GM19468 (cell line): ENCODE results near the gene SELENOM.
"Not testable (repeated sequence)": the region's sequence is repeated elsewhere in the genome, so short reads cannot be mapped to it uniquely, and the experiment has no call there.

Experiments
- ATAC-seq: cut with Tn5 transposase; IDR thresholded peaks from one replicate; pipeline ENCODE4 v1.9.1; 2021; ENCODE audit warnings: mild to moderate bottlenecking, moderate library complexity, moderate number of reproducible peaks; ENCODE audit not compliant: unreplicated experiment; ENCODE audit errors: extremely low read depth

Gene SELENOM

DNA sequence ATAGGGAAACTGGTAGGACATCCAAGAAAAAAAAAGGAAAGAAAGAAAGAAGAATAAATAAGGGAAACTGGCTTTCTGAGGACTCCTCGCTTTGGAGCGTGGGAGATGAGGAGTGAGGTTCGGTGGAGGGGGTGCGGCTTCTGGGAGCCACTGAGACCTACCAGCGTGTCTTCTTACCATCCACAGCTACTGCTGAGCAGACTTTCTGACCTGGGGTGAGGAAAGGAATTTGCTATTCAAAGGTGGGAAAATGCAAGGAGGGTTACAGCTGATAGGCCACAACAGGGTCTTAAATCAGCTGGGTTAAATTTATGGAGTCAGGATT, 488 bp upstream of the SELENOM start:
- ATAC-seq = peak; percentile 7

DNA sequence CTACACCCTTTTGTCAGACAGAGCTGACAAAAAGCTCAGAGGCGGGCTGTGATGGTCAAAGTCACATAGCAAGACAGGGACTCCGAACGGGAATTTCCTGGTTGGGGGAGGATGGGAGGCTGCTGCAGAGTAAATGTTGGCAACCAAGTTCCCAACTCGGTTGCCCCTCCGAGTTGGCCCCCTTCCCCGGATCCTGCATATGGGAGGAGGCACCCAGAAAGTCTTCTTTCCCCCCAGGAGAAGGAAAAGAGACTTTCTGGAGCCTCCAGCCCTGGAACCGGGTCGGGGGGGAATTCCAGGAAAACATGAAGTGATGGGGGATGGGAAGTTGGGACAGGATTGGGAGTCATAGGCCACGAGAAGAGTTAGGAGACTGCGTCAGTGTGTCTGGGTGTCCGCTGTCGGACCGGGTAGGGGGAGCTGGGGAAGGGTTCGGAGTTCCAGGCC, 614 bp downstream of the SELENOM start:
- no peak for ATAC-seq

DNA sequence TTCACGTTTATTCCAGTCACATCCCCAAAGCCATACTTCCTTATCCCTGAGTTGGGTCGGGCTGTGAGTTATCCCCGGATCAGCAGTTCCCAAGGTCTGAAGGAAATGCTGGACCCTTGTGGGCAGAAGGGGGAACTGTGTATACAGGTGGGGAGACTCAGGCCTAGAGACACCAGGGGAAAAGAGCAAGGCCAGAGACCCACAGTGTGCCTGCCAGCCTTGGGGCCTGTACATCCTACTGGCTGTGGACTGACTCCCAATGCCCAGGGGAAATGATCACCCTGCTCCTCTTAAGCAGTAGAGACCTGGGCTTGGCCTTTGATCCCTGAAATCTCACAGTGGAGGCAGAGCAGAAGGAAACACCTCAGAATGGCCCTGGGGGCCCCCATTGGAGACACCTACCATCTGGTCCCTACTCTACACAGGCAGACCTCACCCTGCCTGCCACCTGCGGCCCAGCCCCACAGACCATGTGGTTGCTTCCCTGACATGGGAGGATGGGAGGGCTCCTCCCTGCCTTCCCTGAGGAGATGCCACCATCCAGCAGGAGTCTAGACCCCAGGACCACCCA, 1.3 kb downstream of the SELENOM start:
- ATAC-seq = no peak

DNA sequence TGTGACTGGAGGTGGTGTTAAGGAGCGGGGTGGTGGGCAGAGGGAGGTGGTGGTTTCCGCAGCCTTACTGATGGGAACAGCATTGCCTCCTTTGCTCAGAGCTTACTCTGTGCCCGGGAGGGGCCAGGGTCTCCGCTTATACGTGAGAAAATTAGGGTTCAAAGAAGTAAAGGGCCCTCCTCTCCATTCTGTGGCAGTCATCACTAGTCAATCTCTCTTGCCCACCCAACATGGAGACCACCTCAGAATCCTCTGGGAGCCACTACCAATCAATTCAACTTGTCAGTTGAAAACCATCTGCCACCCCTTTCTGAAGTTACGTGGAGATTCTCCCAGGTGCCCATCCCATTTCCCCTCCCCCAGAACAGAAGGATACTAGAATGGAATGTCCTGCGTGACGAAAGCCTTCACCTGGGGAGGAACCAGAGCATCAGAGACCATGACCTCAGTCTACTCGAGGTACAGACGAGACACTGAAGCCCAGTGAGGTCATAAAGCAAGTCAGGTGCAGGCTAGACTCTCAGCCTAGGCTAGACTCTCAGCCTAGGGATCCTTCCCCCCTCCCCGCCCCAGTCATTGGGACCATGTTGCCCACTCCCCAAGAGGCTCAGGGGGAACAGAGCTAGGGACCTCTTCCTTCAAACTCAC, 2.0 kb downstream of the SELENOM start:
- no peak for ATAC-seq

DNA sequence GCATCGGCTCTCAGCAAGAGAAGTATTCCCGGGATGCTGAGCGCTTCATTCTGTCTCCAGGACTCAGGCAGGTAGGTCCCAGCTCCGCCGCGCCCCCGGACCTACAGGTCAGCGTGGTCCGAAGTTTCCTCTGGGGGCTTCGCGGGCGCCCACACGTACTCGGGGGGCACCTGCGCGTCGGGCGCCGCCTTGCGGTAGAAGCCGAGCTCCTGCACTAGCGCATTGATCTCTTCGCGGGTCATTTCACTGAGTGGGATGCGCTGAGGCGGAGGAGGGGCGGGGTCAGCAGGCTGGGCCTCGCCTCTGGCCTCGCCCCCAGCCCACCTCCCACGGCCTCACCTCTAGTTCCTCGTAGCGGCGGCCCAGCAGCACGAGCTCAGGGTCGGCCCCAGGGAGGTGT, 2.5 kb downstream of the SELENOM start:
- ATAC-seq = no peak

DNA sequence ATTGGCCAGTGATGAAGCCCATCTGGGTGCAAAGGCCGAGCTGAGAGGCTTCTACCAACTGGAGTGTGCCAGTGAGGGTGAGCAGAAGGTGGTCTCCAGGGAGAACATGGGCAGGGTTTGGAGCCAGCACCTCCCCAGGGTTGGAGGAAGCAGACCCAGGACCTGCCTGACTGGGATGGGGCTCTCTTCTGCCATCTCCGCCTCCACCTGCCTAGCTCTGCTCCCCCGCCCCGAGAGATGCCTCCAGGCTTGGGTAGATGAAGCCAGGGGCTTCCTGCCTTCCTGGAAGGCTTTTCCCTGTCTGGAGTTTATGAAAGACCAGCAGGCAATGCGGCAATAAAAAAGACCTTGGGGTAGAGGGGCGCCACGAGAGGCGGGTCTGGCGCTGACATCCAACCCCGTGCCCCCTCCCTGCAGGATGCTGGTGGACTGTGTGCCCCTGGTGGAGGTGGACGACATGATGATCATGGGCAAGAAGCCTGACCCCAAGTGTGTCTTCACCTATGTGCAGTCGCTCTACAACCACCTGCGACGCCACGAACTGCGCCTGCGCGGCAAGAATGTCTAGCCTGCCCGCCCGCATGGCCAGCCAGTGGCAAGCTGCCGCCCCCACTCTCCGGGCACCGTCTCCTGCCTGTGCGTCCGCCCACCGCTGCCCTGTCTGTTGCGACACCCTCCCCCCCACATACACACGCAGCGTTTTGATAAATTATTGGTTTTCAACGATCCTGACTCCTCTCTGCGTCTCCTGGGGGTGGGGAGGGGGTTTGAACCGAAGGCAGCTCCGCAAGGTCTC, 3.3 kb downstream of the SELENOM start:
- no peak for ATAC-seq

DNA sequence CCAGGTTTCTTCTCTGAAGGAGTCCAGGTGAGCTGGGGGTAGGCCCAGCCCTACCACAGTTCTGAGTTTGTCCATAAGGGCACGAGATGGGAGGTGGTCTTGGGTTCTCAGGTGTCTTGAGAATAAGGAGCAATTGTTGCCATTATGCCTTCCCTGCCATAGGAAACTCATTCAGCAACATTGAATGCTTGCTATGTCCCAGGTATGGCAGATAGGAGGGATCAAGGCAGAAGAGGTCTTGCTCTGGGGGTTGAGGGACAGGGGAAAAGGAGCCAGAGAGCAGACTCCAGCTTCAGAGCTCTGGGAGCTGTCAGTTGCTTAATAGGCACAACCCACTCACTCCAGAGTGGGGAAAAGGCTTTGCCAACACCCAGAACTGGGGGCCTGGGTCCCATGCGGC, 4.3 kb downstream of the SELENOM start:
- no peak for ATAC-seq

DNA sequence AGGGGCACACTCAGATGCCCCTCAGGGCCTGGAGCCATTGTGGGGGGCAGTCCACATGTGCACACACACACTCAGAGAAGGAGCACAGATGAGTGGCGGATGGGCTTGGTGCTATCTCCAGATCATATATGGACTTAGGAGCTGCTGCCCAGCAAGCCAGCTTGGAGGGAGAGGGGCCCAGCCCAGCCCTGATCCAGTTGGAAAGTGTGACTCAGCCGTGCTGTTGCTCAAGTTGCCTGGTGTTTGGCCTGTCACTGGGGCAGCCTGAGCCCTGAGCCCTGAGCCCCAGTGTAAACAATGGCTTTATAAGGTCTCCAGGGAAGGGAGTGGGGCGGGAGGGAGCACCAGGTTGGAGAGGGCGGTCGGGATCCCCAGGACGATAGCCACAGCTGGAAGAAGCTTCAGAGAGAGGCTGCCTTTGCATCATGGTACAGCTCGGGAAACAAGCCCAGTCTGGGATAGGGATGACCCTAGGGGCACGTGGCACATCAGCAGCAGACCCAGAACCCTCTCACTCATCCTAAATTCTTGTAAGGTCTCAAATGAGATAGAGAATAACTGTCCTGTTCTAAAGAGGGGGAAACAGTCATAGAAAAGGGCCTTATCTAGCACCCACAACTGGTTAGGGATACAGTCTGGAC, 4.8 kb downstream of the SELENOM start:
- ATAC-seq = no peak

DNA sequence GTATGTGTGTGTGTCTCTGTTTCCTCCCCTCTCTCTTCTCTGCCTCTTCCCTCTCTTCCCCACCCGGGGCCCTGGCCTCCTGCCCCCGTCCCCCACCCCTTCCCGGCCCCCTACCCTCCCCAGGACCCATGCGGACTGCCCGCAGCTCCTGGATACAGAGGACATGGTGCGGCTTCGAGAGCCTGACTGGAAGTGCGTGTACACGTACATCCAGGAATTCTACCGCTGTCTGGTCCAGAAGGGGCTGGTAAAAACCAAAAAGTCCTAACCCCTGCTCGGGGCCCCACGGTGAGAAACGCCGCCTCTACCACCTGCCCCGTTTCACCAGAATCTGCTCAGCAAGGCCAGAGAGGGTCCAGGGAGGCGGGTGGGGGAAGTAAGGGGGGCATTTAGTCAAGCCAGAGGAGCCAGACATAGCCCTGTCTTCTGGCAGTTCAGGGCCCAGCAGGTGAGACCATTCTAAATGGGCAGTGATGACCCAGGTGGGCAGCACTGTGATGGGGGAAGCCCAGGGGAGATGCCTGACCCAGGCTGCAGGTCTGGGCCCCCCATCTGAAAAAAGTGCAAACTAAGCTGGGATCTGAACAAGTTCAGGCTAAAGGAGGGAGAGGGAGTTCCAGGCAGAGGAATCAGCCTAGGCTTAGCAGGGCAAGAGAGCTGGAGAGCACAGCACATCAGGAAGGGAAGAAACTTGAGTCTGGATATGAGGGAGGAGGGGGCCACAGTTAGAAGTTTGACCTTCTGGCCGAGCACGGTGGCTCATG, 6.4 kb downstream of the SELENOM start:
- no peak for ATAC-seq

DNA sequence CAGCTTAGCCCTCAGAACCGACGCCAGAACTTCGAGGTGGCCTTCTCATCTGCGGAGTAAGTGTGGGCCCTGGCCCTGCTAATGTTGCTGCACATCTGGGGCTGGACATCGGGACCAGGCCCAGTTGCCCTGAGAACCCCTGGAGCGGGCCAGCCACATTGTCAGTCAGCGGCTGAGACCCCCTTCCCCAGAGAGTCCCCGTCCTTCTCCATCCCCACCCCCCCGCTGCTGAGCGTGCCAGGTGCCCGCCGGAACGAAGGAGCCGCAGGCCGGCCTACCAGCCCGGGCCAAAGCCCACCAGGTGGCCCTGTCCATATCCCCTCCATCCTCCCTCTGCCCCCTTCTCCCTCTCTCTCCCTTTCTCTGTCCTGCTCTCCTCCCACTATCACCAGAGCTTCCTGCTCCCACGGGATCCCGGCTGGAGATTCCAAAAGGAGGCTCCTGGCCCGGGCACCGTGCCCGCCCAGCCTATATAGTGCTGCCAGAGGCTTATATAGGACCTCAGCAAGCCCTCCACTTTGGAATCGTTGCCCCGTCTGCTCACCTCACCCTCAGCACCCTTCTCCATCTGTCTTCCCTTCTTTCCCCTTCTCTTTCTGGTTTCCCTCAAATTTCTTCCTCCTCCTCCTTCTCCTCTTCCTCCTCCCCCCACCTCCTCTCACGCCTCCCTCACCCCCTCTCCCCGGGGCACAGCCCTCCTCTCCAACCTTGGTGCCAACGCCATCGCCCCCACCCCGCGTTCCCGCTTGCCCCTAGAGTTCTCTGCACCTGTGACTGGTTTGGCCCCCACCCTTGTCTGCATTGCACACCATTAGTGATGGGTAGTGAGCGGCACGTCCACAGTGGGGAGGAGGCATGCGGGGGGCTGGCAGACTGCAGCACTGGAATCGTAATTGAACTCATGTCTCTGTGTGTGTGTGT, 7.3 kb downstream of the SELENOM start:
- ATAC-seq = no peak

DNA sequence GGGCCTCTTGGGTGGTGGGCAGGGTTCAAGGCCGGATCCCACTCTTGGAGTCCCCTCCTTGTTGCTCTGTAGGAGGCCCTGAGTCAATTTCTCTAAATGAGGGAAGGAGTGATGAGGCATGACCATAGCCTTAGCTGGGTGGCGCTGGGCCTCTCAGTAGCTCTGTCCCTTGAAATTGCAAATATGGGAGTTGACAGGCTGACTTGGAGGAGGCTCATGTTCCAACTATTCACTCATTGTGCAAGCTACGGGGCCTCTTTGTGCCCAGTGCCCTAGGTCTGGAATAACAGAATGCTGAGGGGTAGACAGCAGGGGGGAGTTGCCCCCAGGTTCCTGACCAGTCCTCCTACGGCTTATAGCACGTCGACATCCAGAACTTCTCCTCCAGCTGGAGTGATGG, 8.0 kb downstream of the SELENOM start:
- ATAC-seq = no peak

DNA sequence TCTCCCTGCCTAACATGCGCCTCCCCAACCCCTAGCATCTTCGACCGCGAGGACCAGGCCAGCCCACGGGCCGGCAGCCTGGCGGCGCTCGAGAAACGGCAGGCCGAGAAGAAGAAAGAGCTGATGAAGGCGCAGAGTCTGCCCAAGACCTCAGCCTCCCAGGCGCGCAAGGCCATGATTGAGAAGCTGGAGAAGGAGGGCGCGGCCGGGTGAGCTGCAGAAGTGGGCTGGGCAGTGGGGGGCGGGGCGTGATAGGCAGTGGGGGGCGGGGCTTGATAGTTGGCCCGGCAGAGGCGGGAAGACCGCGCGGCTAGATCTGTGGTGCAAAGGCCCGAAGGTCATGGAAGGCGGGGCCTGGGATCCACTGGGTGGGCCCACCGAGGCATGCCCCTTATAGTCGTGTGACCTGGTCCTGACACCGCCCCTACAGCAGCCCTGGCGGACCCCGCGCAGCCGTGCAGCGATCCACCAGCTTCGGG, 8.7 kb downstream of the SELENOM start:
- ATAC-seq = no peak

DNA sequence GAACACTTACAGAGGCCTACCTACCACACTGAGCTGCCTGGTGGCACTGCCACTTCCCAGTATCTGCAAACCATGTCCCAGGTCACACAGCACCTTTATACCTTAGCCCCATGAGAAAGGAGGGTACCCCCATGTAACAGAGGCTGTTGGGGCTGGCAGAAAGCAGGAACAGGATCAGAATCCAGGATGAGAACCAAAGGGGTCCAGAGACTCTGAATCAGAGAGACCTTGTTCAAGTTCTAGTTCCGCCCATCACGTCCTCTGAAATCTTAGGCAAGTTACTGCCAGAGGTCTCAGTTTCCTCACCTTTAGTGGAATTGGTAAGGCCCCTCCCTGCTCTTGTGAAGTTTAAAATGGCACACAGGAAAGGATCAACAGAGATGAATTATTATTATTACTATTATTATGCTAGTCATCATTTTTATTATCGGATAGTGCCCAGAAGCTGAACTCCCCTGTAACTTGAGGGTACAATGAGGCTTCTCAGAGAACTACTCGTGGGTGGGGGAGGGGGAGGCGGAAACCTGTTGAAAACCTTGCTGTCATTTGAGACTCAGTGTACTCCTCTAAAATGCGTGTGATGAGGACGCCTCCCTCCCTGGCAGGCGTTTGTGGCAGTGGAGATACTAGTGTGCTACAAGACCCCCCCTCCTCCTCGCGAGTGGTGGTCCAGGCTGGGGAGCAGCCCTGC, 9.3 kb downstream of the SELENOM start:
- ATAC-seq = no peak

DNA sequence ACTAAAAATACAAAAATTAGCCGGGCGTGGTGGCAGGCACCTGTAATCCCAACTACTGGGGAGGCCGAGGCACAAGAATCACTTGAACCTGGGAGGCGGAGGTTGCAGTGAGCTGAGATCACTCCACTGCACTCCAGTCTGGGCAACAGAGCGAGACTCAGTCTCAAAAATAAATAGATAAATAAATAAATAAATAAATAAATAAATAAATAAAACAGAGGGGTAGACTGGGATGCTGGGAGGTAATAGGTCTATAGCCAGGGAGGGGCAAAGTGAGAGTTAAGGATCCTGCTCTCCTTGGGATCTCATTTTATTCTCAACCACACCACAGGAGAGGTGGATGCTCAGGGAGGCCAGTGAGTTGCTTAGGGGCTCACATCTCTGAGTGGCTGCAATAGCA, 9.8 kb downstream of the SELENOM start:
- ATAC-seq = not testable (repeated sequence)

DNA sequence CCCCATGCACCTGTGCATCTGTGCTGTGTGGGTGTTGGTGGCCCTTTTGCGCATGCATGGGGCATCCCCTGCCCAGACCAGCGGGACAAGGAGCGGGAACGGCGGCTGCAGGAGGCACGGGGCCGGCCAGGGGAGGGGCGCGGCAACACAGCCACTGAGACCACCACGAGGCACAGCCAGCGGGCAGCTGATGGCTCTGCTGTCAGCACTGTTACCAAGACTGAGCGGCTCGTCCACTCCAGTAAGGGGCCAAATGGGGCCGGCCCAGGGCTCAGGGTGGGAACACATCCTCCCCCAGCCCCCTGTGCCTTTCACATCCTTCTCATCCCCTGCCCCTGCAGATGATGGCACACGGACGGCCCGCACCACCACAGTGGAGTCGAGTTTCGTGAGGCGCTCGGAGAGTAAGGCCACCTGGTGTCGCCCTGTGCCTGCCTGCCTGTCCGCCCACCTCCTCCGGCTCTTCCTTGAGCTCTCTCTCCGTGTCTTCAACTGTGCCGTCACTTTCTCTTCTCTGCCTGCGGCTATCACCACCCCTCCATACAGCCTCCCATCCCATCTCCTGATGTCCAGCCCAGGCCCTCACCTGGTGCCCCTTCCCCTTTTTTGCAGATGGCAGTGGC, 10.6 kb downstream of the SELENOM start:
- ATAC-seq = no peak

DNA sequence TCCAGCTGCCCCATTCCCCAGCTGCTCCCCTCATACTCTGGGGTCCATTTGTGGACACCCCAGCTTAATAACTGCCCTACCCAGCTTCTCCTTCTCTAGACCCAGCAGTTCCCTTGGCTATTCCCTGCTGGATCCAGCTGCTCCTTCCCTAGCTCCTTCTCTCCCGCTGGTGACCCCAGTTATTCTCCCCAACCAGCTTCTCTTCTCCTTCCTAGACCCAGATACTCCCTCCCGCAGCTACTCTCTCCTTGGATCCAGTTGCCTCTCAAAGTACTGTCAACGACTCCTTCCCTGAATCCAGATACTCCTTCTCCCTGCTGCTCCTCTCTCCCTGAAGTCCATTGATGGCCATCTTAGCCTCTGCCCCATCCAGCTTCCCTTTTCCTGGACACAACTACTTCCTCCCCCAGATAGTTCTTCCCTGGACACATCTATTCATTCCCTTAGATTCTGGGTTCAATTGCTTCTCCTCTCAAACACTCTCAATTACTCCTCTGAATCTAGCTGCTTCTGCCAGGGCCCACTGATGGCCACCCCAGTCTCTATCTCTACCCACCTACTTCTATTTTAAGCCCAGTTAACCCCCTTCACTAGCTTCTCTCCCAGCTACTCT, 11.6 kb downstream of the SELENOM start:
- no peak for ATAC-seq

DNA sequence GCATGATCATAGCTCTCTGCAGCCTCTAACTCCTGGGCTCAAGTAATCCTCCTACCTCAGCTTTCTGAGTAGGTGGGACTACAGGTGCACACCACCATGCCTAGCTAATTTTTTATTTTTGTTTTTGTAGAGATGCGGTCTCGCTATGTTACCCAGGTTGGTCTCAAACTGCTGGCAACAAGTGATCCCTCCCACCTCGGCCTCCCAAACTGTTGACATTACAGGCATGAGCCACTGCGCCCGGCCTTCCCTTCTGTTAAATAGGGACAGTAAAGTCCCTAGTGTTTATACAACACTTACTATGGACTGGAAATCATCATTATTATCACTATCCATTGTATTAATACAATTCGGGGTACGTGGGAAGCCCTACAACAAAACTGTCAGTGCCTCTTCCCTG, 12.6 kb downstream of the SELENOM start:
- no peak for ATAC-seq

DNA sequence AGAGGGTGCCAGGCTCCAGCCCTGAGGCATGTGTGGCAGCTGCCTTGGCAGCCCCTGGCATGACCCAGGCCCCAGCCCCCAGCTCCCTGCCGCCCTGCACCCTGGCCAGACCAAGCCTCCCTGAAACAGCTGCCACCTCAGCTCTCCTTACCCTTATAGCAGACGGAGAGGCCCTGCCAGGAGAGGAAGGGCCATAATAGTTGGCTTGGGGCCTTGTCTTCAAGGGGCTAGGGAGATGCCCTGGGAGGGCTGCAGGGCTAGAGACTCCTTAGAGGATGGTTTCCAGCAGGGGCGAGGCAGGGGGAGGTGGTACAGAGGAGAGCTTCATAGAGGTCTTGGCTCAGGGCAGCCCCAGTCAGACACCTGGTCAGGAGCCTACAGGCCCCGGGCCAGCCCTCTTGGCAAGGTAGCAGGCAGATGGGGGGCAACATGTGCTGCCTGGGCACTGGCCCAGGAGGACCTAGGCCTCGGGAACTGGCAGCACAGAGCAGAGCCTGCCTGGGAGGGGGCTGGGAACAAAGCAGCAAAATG, 13.3 kb downstream of the SELENOM start:
- no peak for ATAC-seq
